ENCODE data around the gene PDE6D.
"Not testable (repeated sequence)": the region's sequence is repeated elsewhere in the genome, so short reads cannot be mapped to it uniquely, and the experiment has no call there.

Gene PDE6D

DNA sequence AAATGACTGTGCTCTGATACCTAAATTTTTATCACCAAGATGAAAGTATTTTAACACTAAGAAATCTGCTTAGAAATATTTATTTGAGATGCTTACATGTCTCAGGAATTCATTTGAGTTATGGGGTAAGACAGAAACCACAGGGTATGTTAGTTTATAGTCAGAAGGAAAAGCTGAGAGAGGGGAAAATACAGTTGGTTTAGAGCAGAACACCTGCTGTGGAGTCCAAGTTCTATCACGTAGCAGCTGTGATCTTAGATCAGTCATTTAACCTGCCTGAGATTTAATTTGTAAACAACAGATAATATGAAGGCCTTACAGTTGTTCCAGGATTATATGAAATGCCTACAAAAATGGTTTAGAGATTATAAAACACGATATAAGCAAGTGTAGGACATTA is 29.0 kb downstream of the PDE6D start:
- no peaks in the 10 kb centered on the region for H3K36me3 ChIP-seq (replicated peaks in 1 of 2; ENCODE audit: control insufficient read depth in 2 of 2, insufficient read depth in 2 of 2, low read length in 2 of 2)
- H2BK15ac ChIP-seq (ENCODE audit: low read length) = no peak overlapping the region
- no peak overlapping the region for H3K27ac ChIP-seq (replicated peaks; ENCODE audit: low read length)
- no peak overlapping the region for H2BK120ac ChIP-seq (ENCODE audit: low read depth, low read length)
- no peak for DNase-seq (ENCODE audit: low spot score)
- H3K4me3 ChIP-seq (ENCODE audit: low read length in 2 of 2) = no peak overlapping the region
- no peak overlapping the region for H3K4me2 ChIP-seq (ENCODE audit: insufficient read depth, low read length, poor library complexity, severe bottlenecking)
- H3K4ac ChIP-seq (ENCODE audit: low read length) = no peak overlapping the region
- H3K79me1 ChIP-seq (ENCODE audit: low read depth, low read length) = no peaks in the 10 kb centered on the region
- no peak overlapping the region for H2AFZ ChIP-seq (ENCODE audit: low read length)
- H3K4me1 ChIP-seq (ENCODE audit: control insufficient read depth in 2 of 2, insufficient read depth in 1 of 2, low read depth in 1 of 2, low read length in 2 of 2) = peaks cover 0 to 5% of the 10 kb centered on the region in 2 donors
- no peak overlapping the region for H4K91ac ChIP-seq (ENCODE audit: low read depth, low read length, poor library complexity)
- no peak overlapping the region for H3K14ac ChIP-seq (ENCODE audit: low read length)
- H4K8ac ChIP-seq (ENCODE audit: low read depth, low read length) = no peak overlapping the region
- H3K23ac ChIP-seq (ENCODE audit: low read depth, low read length, poor library complexity) = no peak overlapping the region
- H3K9me3 ChIP-seq (replicated peaks in 1 of 2; ENCODE audit: control insufficient read depth in 2 of 2, insufficient read depth in 1 of 2, low read depth in 1 of 2, low read length in 2 of 2) = no peaks in the 10 kb centered on the region
- no peak overlapping the region for H3K9ac ChIP-seq (ENCODE audit: low read depth, low read length, poor library complexity)
- no peaks in the 10 kb centered on the region for H3K27me3 ChIP-seq (ENCODE audit: control insufficient read depth in 3 of 3, insufficient read depth in 3 of 3, low read depth in 1 of 3, low read length in 3 of 3)
- no CpG with 5 or more reads among the region's 2 CpGs for WGBS, 2 donors (ENCODE audit: extremely low coverage in 2 of 2, insufficient read length in 2 of 2, insufficient replicate concordance in 1 of 2)
- H2BK5ac ChIP-seq (ENCODE audit: low read length) = no peak overlapping the region
- no peak overlapping the region for H2BK12ac ChIP-seq (ENCODE audit: low read length)
- no peak overlapping the region for H2AK5ac ChIP-seq (ENCODE audit: low read depth, low read length)
- no peak overlapping the region for H3K18ac ChIP-seq (ENCODE audit: low read length)

GRCh38 chr2:231751042-231751815 is 29.9 kb downstream of the PDE6D start:
- Histone ChIP-seq H4K8ac (ENCODE audit: low read depth, low read length) (no peak overlapping the region), H3K4me3 (ENCODE audit: low read length in 2 of 2) (no peak overlapping the region), H2BK12ac (ENCODE audit: low read length) (no peak overlapping the region), H3K9ac (ENCODE audit: low read depth, low read length, poor library complexity) (no peak overlapping the region), H3K23ac (ENCODE audit: low read depth, low read length, poor library complexity) (no peak overlapping the region), H3K79me1 (ENCODE audit: low read depth, low read length) (no peaks in the 10 kb centered on the region), H3K4me2 (ENCODE audit: insufficient read depth, low read length, poor library complexity, severe bottlenecking) (no peak overlapping the region), H2BK15ac (ENCODE audit: low read length) (no peak overlapping the region), H3K4ac (ENCODE audit: low read length) (no peak overlapping the region), H2BK120ac (ENCODE audit: low read depth, low read length) (no peak overlapping the region), H4K91ac (ENCODE audit: low read depth, low read length, poor library complexity) (no peak overlapping the region), H3K27ac (replicated peaks; ENCODE audit: low read length) (no peak overlapping the region), H3K4me1 (ENCODE audit: control insufficient read depth in 2 of 2, insufficient read depth in 1 of 2, low read depth in 1 of 2, low read length in 2 of 2) (peaks cover 0 to 8% of the 10 kb centered on the region in 2 donors), H2AK5ac (ENCODE audit: low read depth, low read length) (no peak overlapping the region), H3K27me3 (ENCODE audit: control insufficient read depth in 3 of 3, insufficient read depth in 3 of 3, low read depth in 1 of 3, low read length in 3 of 3) (no peaks in the 10 kb centered on the region), H2AFZ (ENCODE audit: low read length) (no peak overlapping the region), H3K9me3 (replicated peaks in 1 of 2; ENCODE audit: control insufficient read depth in 2 of 2, insufficient read depth in 1 of 2, low read depth in 1 of 2, low read length in 2 of 2) (no peaks in the 10 kb centered on the region), H3K14ac (ENCODE audit: low read length) (no peak overlapping the region), H3K36me3 (replicated peaks in 1 of 2; ENCODE audit: control insufficient read depth in 2 of 2, insufficient read depth in 2 of 2, low read length in 2 of 2) (no peaks in the 10 kb centered on the region), H3K18ac (ENCODE audit: low read length) (no peak overlapping the region), H2BK5ac (ENCODE audit: low read length) (no peak overlapping the region)
- no peak for DNase-seq (ENCODE audit: low spot score)
- no CpG with 5 or more reads among the region's 4 CpGs for WGBS, 2 donors (ENCODE audit: extremely low coverage in 2 of 2, insufficient read length in 2 of 2, insufficient replicate concordance in 1 of 2)

DNA sequence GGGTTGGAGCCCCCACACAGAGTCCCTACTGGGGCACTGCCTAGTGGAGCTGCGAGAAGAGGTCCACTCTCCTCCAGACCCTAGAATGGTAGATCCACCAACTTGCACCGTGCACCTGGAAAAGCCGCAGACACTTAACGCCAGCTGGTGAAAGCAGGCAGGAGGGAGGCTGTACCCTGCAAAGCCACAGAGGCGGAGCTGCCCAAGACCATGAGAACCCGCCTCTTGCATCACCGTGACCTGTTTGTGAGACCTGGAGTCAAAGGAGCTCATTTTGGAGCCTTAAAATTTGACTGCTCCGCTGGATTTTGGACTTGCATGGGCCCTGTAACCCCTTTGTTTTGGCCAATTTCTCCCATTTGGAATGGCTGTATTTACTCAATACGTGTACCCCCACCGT is 32.1 kb downstream of the PDE6D start:
- DNase-seq (ENCODE audit: low spot score); H3K4ac ChIP-seq (ENCODE audit: low read length); H3K79me1 ChIP-seq (ENCODE audit: low read depth, low read length); H2BK120ac ChIP-seq (ENCODE audit: low read depth, low read length); H2BK15ac ChIP-seq (ENCODE audit: low read length); H4K91ac ChIP-seq (ENCODE audit: low read depth, low read length, poor library complexity); H3K27me3 ChIP-seq (ENCODE audit: control insufficient read depth in 3 of 3, insufficient read depth in 3 of 3, low read depth in 1 of 3, low read length in 3 of 3); H4K8ac ChIP-seq (ENCODE audit: low read depth, low read length); H3K4me3 ChIP-seq (ENCODE audit: low read length in 2 of 2); H3K36me3 ChIP-seq (replicated peaks in 1 of 2; ENCODE audit: control insufficient read depth in 2 of 2, insufficient read depth in 2 of 2, low read length in 2 of 2); H2BK12ac ChIP-seq (ENCODE audit: low read length); H3K14ac ChIP-seq (ENCODE audit: low read length); H2AFZ ChIP-seq (ENCODE audit: low read length); H3K9me3 ChIP-seq (replicated peaks in 1 of 2; ENCODE audit: control insufficient read depth in 2 of 2, insufficient read depth in 1 of 2, low read depth in 1 of 2, low read length in 2 of 2); H3K9ac ChIP-seq (ENCODE audit: low read depth, low read length, poor library complexity); H3K4me2 ChIP-seq (ENCODE audit: insufficient read depth, low read length, poor library complexity, severe bottlenecking); H3K27ac ChIP-seq (replicated peaks; ENCODE audit: low read length); H3K23ac ChIP-seq (ENCODE audit: low read depth, low read length, poor library complexity): not testable (repeated sequence)
- peak overlapping the region; percentile 53 for H2BK5ac ChIP-seq (ENCODE audit: low read length)
- peak overlapping the region; percentile 84 for H2AK5ac ChIP-seq (ENCODE audit: low read depth, low read length)
- WGBS, 2 donors (ENCODE audit: extremely low coverage in 2 of 2, insufficient read length in 2 of 2, insufficient replicate concordance in 1 of 2) = no CpG with 5 or more reads among the region's 10 CpGs
- H3K18ac ChIP-seq (ENCODE audit: low read length) = peak overlapping the region; percentile 13
- H3K4me1 ChIP-seq (ENCODE audit: control insufficient read depth in 2 of 2, insufficient read depth in 1 of 2, low read depth in 1 of 2, low read length in 2 of 2) = peaks cover 9 to 12% of the 10 kb centered on the region in 2 donors

GRCh38 chr2:231748153-231748896 is 32.8 kb downstream of the PDE6D start:
- not testable (repeated sequence) for H3K4me3 ChIP-seq (ENCODE audit: low read length in 2 of 2); H3K4me2 ChIP-seq (ENCODE audit: insufficient read depth, low read length, poor library complexity, severe bottlenecking); H3K27ac ChIP-seq (replicated peaks; ENCODE audit: low read length); H3K23ac ChIP-seq (ENCODE audit: low read depth, low read length, poor library complexity); H3K79me1 ChIP-seq (ENCODE audit: low read depth, low read length); H2BK120ac ChIP-seq (ENCODE audit: low read depth, low read length); H3K9me3 ChIP-seq (replicated peaks in 1 of 2; ENCODE audit: control insufficient read depth in 2 of 2, insufficient read depth in 1 of 2, low read depth in 1 of 2, low read length in 2 of 2); H3K14ac ChIP-seq (ENCODE audit: low read length); H3K9ac ChIP-seq (ENCODE audit: low read depth, low read length, poor library complexity); H3K18ac ChIP-seq (ENCODE audit: low read length); H4K91ac ChIP-seq (ENCODE audit: low read depth, low read length, poor library complexity); H2AFZ ChIP-seq (ENCODE audit: low read length); H4K8ac ChIP-seq (ENCODE audit: low read depth, low read length); H2BK12ac ChIP-seq (ENCODE audit: low read length); DNase-seq (ENCODE audit: low spot score); H2BK15ac ChIP-seq (ENCODE audit: low read length); H3K27me3 ChIP-seq (ENCODE audit: control insufficient read depth in 3 of 3, insufficient read depth in 3 of 3, low read depth in 1 of 3, low read length in 3 of 3); H3K36me3 ChIP-seq (replicated peaks in 1 of 2; ENCODE audit: control insufficient read depth in 2 of 2, insufficient read depth in 2 of 2, low read length in 2 of 2); H3K4ac ChIP-seq (ENCODE audit: low read length)
- WGBS, 2 donors (ENCODE audit: extremely low coverage in 2 of 2, insufficient read length in 2 of 2, insufficient replicate concordance in 1 of 2) = no CpG with 5 or more reads among the region's 6 CpGs
- H2BK5ac ChIP-seq (ENCODE audit: low read length) = peak overlapping the region; percentile 53
- H3K4me1 ChIP-seq (ENCODE audit: control insufficient read depth in 2 of 2, insufficient read depth in 1 of 2, low read depth in 1 of 2, low read length in 2 of 2) = peaks cover 14% of the 10 kb centered on the region in 2 donors
- H2AK5ac ChIP-seq (ENCODE audit: low read depth, low read length) = peak overlapping the region; percentile 84

Data from neuronal stem cell (in vitro differentiated cells).